Upper lobe of left lung (tissue), 6 donors: Measurements from ENCODE around the gene KMT2C. TPM values are rescaled to one million over a fixed set of nuclear protein-coding genes. Genes with fewer than 3 reads are reported as not detected.
A peak's percentile ranks its signal among the peaks of the same experiment; 100 is the strongest.

Experiments used
- ATAC-seq, 2 donors: fragments of 200-7000 bp; cut with Tn5 transposase; one replicate each; pipeline ENCODE4 v1.9.1; 2022; ENCODE audit warnings: mild to moderate bottlenecking in 2 of 2, moderate library complexity in 2 of 2; ENCODE audit not compliant: low FRiP score in 2 of 2
- DNase-seq, 2 donors: peaks; one replicate each; pipeline ENCODE4 v3.0.0-alpha.2; 2019 to 2020
- H3K27ac ChIP-seq, 4 donors: fragments of 200-600 bp; sonication (generic); one replicate each; pipeline ENCODE4 v1.5.1; 2016 to 2019
- H3K27me3 ChIP-seq, 4 donors: fragments of 200-600 bp; sonication (generic); one replicate each; pipeline ENCODE4 v1.5.1; 2017 to 2019
- H3K36me3 ChIP-seq, 4 donors: fragments of 200-600 bp; sonication (generic); one replicate each; pipeline ENCODE4 v1.5.1; 2016 to 2019
- H3K4me1 ChIP-seq, 4 donors: fragments of 200-600 bp; sonication (generic); one replicate each; pipeline ENCODE4 v1.5.1; 2018 to 2019
- H3K4me3 ChIP-seq, 4 donors: fragments of 200-600 bp; sonication (generic); one replicate each; pipeline ENCODE4 v1.5.1; 2017 to 2019; ENCODE audit warnings: mild to moderate bottlenecking in 2 of 4, moderate library complexity in 1 of 4
- H3K9me3 ChIP-seq, 4 donors: fragments of 200-600 bp; sonication (generic); one replicate each; pipeline ENCODE4 v1.5.1; 2018 to 2019
- CTCF ChIP-seq, 6 experiments: fragments of 450-650 bp in 4 of 6; fragments of 200-600 bp in 2 of 6; sonication (generic) in 2 of 6; IDR thresholded peaks; one replicate each; pipeline ENCODE4 v1.5.1; 2016 to 2019; ENCODE audit warnings: antibody characterized with exemption in 6 of 6
- EP300 ChIP-seq, 4 donors: sonication (generic); formaldehyde crosslinking; IDR thresholded peaks; one replicate each; pipeline ENCODE4 v1.5.1; 2017; ENCODE audit warnings: antibody characterized with exemption in 4 of 4, control low read depth in 2 of 4
- POLR2A ChIP-seq, 4 donors: fragments of 450-650 bp; IDR thresholded peaks; one replicate each; pipeline ENCODE4 v1.5.1; 2016 to 2017; ENCODE audit warnings: antibody characterized with exemption in 4 of 4, mild to moderate bottlenecking in 2 of 4
- POLR2AphosphoS5 ChIP-seq, 2 donors: sonication (generic); formaldehyde crosslinking; IDR thresholded peaks; one replicate each; pipeline ENCODE4 v1.5.1; 2017; ENCODE audit warnings: antibody characterized with exemption in 2 of 2
- WGBS, 2 donors: methylation state at CpG; one replicate each; pipeline ENCODE4 v1.1.5; 2017 to 2018; 5-methylcytosine and 5-hydroxymethylcytosine counted together
- total RNA-seq, 6 donors: library from RNA; depleted of rRNA in 4 of 6; stranded (reverse); fragments of >200 nt in 4 of 6; gene quantifications; one replicate each; pipeline versions ENCODE4 v1.1.0 to v1.2.1, GENCODE V29; 2016 to 2021
- donor health status: DM: no; HTN: no; CAD: no; lungs with moderate emphysema.
- donor health status: DM: no; HTN: yes; CAD: no; lungs with severe emphysema.

The KMT2C gene
- total RNA-seq, 6 donors from 2014 or later = 60.5 to 108 (median 85.0) TPM

GRCh38 chr7:152127229-152127628 is 308.6 kb downstream of the KMT2C start:
- peak in 1 of 2 donors; percentile 62 for DNase-seq
- no peaks in the 10 kb centered on the region for H3K27me3 ChIP-seq
- H3K4me3 ChIP-seq = no peak overlapping the region
- H3K27ac ChIP-seq = no peak overlapping the region
- TF ChIP-seq CTCF (IDR thresholded peaks at IDR 0.05) = no peak
- no peak for TF ChIP-seq POLR2AphosphoS5 (IDR thresholded peaks at IDR 0.05)
- TF ChIP-seq EP300 (IDR thresholded peaks at IDR 0.05) = no peak
- no peak for TF ChIP-seq POLR2A (IDR thresholded peaks at IDR 0.05)
- H3K36me3 ChIP-seq = peaks cover 5 to 78% (median 43%) of the 10 kb centered on the region in 4 donors
- no peaks in the 10 kb centered on the region for H3K4me1 ChIP-seq
- no peaks in the 10 kb centered on the region for H3K9me3 ChIP-seq
- ATAC-seq = no peak
- 93 to 98% methylated on average over 13 to 19 of the region's 19 CpGs for WGBS, 2 donors

- H3K4me3 ChIP-seq = no peak overlapping the region
- no peak for TF ChIP-seq POLR2AphosphoS5 (IDR thresholded peaks at IDR 0.05)
- TF ChIP-seq POLR2A (IDR thresholded peaks at IDR 0.05) = no peak
- no peak for TF ChIP-seq EP300 (IDR thresholded peaks at IDR 0.05)
- TF ChIP-seq CTCF (IDR thresholded peaks at IDR 0.05) = no peak
- H3K9me3 ChIP-seq = no peaks in the 10 kb centered on the region
- no peak for DNase-seq
- no peaks in the 10 kb centered on the region for H3K4me1 ChIP-seq
- H3K36me3 ChIP-seq = peaks cover 5 to 78% (median 44%) of the 10 kb centered on the region in 4 donors
- no peaks in the 10 kb centered on the region for H3K27me3 ChIP-seq
- 85 to 92% methylated on average over 7 of the region's 7 CpGs for WGBS, 2 donors
- no peak for ATAC-seq
- no peak overlapping the region for H3K27ac ChIP-seq
Observed at GRCh38 chr7:152126741-152127140, 309.1 kb downstream of the KMT2C start.

DNA sequence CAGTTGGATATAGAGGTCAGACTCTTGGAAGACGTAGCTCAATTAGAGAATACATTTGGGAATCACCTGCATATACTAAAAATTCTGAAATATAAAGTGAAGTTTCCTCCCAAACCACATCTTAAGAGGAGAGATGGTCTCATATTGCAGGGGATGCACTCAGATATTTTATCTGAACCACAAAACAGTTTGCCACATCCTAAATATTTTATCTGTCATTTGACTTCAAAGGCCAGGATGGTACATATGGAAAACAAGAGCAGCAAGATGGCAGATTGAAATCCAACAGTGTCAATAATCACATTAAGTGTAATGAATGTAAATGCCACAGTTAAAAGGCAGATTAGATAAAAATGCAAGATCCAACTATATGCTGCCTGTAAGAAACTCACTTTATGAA is 313.3 kb downstream of the KMT2C start:
- no peaks in the 10 kb centered on the region for H3K4me1 ChIP-seq
- ATAC-seq (no peak), DNase-seq (no peak)
- TF ChIP-seq POLR2AphosphoS5 (IDR thresholded peaks at IDR 0.05) (no peak), CTCF (IDR thresholded peaks at IDR 0.05) (no peak), EP300 (IDR thresholded peaks at IDR 0.05) (no peak), POLR2A (IDR thresholded peaks at IDR 0.05) (no peak)
- no peaks in the 10 kb centered on the region for H3K9me3 ChIP-seq
- no peak overlapping the region for H3K27ac ChIP-seq
- H3K36me3 ChIP-seq = peaks cover 8 to 87% (median 57%) of the 10 kb centered on the region in 4 donors
- no peaks in the 10 kb centered on the region for H3K27me3 ChIP-seq
- 100% methylated on average over 1 of the region's 1 CpG for WGBS, 2 donors
- H3K4me3 ChIP-seq = no peak overlapping the region

DNA sequence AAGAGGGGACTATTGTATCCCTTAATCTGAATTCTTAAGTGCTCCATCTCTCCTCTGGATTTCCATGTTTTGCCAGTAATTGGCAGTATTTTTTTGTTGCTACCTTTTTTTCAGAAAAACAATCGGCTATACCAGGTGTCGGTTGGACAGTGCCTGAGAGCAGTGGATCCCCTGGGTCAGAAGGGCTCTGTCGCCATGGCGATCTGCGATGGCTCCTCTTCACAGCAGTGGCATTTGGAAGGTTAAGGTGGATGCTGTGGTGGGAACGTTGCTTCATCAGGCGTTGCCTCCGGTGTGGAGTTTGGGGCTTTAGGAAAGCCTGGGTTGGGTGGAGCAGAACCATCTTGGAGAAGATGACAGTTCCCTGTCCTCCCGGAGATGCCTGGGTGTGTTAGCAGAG is 314.4 kb downstream of the KMT2C start:
- ATAC-seq (no peak), DNase-seq (no peak)
- TF ChIP-seq POLR2A (IDR thresholded peaks at IDR 0.05) (no peak), CTCF (IDR thresholded peaks at IDR 0.05) (no peak), POLR2AphosphoS5 (IDR thresholded peaks at IDR 0.05) (no peak), EP300 (IDR thresholded peaks at IDR 0.05) (no peak)
- Histone ChIP-seq H3K4me1 (no peaks in the 10 kb centered on the region), H3K36me3 (peaks cover 8 to 90% (median 59%) of the 10 kb centered on the region in 4 donors), H3K27me3 (no peaks in the 10 kb centered on the region), H3K27ac (no peak overlapping the region), H3K9me3 (no peaks in the 10 kb centered on the region), H3K4me3 (no peak overlapping the region)
- WGBS, 2 donors = 94 to 96% methylated on average over 9 of the region's 9 CpGs

DNA sequence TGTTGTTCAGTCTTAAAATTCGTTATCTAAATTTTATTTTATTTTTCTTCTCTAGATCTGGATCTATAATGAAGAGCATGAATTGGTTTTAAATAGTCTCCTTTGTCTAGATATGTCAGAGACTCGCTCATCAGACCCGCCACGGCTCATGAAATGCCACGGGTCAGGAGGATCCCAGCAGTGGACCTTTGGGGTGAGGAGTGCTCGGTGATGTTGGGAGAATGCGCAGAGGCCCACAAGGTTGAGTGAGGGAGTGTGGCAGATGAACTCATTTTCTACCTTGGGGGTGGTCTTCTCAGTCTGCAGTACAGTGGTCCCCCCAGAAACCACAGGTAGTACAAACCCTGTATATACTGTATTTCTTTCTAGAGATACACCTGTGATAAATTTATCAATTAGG is 315.0 kb downstream of the KMT2C start:
- H3K4me1 ChIP-seq = no peaks in the 10 kb centered on the region
- no peak for TF ChIP-seq CTCF (IDR thresholded peaks at IDR 0.05)
- TF ChIP-seq POLR2AphosphoS5 (IDR thresholded peaks at IDR 0.05) = no peak
- 95 to 98% methylated on average over 7 of the region's 7 CpGs for WGBS, 2 donors
- H3K27me3 ChIP-seq = no peaks in the 10 kb centered on the region
- no peaks in the 10 kb centered on the region for H3K9me3 ChIP-seq
- ATAC-seq (no peak), DNase-seq (no peak)
- H3K36me3 ChIP-seq = peaks cover 8 to 89% (median 59%) of the 10 kb centered on the region in 4 donors
- H3K4me3 ChIP-seq = no peak overlapping the region
- H3K27ac ChIP-seq = no peak overlapping the region
